Measurements from ENCODE around the gene NUDT19.
"Not testable (repeated sequence)": the region's sequence is repeated elsewhere in the genome, so short reads cannot be mapped to it uniquely, and the experiment has no call there.

The NUDT19 gene

GRCh38 chr19:32675720-32676185 lies 15.9 kb upstream of the NUDT19 start, which contains the start of gene RGS9BP:
Gene RGS9BP, plus strand, starts transcription at chr19:32675848. Its CDS starts 416 bp downstream, at chr19:32676264.
- peak; percentile 34 to 75 for DNase-seq

GRCh38 chr19:32676186-32676894 lies 15.3 kb upstream of the NUDT19 start:
- no peak for DNase-seq

- no peak for DNase-seq
Measured at GRCh38 chr19:32676895-32677359, 14.7 kb upstream of the NUDT19 start.

GRCh38 chr19:32677657-32678056 lies 14.0 kb upstream of the NUDT19 start:
- no peak for DNase-seq

- no peak for DNase-seq
Measured at GRCh38 chr19:32680986-32681385, 10.6 kb upstream of the NUDT19 start.

GRCh38 chr19:32682317-32682716 lies 9.3 kb upstream of the NUDT19 start:
- DNase-seq, result no peak

GRCh38 chr19:32686847-32687475 lies 4.7 kb upstream of the NUDT19 start:
- no peak for DNase-seq

GRCh38 chr19:32687681-32688080 lies 3.9 kb upstream of the NUDT19 start:
- no peak for DNase-seq

- DNase-seq, result no peak
Measured at GRCh38 chr19:32688311-32688710, 3.3 kb upstream of the NUDT19 start.

GRCh38 chr19:32691952-32692726 lies 518 bp downstream of the NUDT19 start:
- DNase-seq, result peak in 1 of 2 experiments; percentile 32

GRCh38 chr19:32692727-32693061 lies 1.1 kb downstream of the NUDT19 start:
- DNase-seq, result no peak

- DNase-seq, result not testable (repeated sequence)
Measured at GRCh38 chr19:32693151-32694108, 1.8 kb downstream of the NUDT19 start.

GRCh38 chr19:32694316-32694715 lies 2.7 kb downstream of the NUDT19 start:
- DNase-seq, result not testable (repeated sequence)

- DNase-seq, result not testable (repeated sequence)
Measured at GRCh38 chr19:32694851-32695250, 3.2 kb downstream of the NUDT19 start.

GRCh38 chr19:32695506-32695905 lies 3.9 kb downstream of the NUDT19 start:
- not testable (repeated sequence) for DNase-seq

GRCh38 chr19:32696771-32697170 lies 5.2 kb downstream of the NUDT19 start:
- not testable (repeated sequence) for DNase-seq

- not testable (repeated sequence) for DNase-seq
Measured at GRCh38 chr19:32700129-32700528, 8.5 kb downstream of the NUDT19 start.

GRCh38 chr19:32702010-32702409 lies 10.4 kb downstream of the NUDT19 start:
- DNase-seq, result no peak

- DNase-seq, result not testable (repeated sequence)
Measured at GRCh38 chr19:32704006-32704405, 12.4 kb downstream of the NUDT19 start.

GRCh38 chr19:32708457-32708856 lies 16.8 kb downstream of the NUDT19 start:
- DNase-seq, result no peak

GRCh38 chr19:32709032-32709431 lies 17.4 kb downstream of the NUDT19 start:
- DNase-seq, result no peak

- DNase-seq, result no peak
Measured at GRCh38 chr19:32711747-32712146, 20.1 kb downstream of the NUDT19 start.
